ENCODE measurements around the gene ASXL1.
A peak's percentile ranks its signal among the peaks of the same experiment; 100 is the strongest.

Gene ASXL1

DNA sequence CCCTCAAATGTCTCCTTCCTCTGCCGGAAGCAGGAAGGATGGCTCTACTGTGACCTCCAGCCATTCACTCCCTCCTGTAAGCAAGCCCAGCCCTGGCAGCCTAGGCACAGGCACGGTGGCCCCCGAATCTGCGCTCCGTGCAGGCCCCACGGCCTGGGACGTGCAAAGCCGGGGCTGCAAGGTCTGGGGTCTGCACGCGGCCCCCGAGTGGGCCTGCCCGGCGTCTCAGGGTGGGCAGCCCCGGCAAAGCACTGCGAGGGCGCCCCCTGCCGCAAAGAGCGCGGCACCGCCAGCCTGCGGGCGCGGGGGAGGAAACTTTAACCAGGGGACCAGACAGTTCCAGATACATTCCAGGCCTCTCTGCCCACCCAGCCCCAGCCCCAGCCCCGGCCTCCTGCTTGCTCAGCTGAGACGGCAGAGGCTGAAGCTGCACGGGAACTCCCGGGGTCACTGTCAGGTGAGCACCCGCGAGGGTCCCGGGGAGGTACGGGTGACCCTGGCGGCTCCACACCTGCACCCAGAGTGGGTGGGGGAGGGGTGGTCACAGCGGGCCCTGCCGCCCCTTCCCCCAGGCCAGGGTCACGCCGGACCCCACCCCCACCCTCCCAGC lies 98.8 kb downstream of the ASXL1 start:
- DNase-seq (ENCODE audit: low read depth) = peak; percentile 41
- peak; percentile 74 for TF ChIP-seq CTCF (IDR thresholded peaks at IDR 0.05; ENCODE audit: insufficient read depth, low read depth, low read length, missing control alignments)
- H3K4me3 ChIP-seq (ENCODE audit: low read depth, low read length) = peak overlapping the region; percentile 35

DNA sequence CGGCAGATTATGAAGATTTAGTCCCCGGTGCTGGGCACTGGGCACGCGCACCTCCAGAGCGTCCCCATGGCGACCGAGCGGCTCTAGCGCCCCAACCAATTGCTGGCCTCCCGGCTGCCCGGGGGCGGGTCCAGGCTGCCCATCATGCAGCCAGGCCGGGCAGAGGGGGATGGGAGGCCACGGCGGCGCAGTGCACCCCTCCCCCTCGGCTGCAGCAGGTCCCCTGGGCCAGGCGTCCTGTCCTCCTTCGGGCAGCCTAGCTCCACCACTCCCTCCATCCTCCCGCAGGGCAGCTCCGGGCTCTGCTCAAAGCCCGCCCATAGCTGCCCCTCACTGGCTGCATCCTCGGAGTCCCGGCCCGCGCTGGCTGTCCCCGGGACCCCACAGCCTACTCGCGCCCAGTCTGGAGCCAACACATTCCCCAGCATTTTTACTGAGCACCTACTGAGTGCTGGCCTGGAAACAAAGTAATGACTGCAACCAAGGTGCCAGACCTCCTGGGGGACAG lies 99.4 kb downstream of the ASXL1 start:
- peak; percentile 42 for DNase-seq (ENCODE audit: low read depth)
- TF ChIP-seq CTCF (IDR thresholded peaks at IDR 0.05; ENCODE audit: insufficient read depth, low read depth, low read length, missing control alignments) = no peak
- H3K4me3 ChIP-seq (ENCODE audit: low read depth, low read length) = peak overlapping the region; percentile 35

- H3K4me3 ChIP-seq (ENCODE audit: low read depth, low read length) = no peak overlapping the region
- TF ChIP-seq CTCF (IDR thresholded peaks at IDR 0.05; ENCODE audit: insufficient read depth, low read depth, low read length, missing control alignments) = no peak
- no peak for DNase-seq (ENCODE audit: low read depth)
These were observed 100.1 kb downstream of the ASXL1 start for GRCh38 chr20:32458061-32458836.

- no peak for DNase-seq (ENCODE audit: low read depth)
- TF ChIP-seq CTCF (IDR thresholded peaks at IDR 0.05; ENCODE audit: insufficient read depth, low read depth, low read length, missing control alignments) = no peak
- H3K4me3 ChIP-seq (ENCODE audit: low read depth, low read length) = no peak overlapping the region
These were observed 100.7 kb downstream of the ASXL1 start for GRCh38 chr20:32458837-32459220.

DNA sequence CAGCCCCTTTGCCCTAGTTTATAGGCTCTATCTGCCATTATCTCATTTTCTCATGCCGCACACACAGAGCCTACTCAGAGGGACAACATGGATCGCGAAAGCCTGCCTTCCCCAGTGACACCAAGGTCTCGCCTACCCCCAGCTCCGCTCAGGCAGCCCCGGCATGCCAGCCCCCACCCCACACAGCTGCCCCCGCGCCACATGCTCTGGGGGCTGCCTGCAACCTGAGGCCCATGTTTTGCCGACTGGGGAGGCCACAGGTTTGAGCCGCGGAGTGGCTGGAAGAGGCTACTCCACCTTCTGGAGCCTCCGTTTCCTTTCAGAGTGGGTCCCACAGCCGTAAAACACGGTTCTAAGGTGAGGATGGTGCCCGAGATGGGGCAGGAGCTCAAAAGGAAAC lies 102.1 kb downstream of the ASXL1 start:
- no peak for TF ChIP-seq CTCF (IDR thresholded peaks at IDR 0.05; ENCODE audit: insufficient read depth, low read depth, low read length, missing control alignments)
- no peak for DNase-seq (ENCODE audit: low read depth)
- no peak overlapping the region for H3K4me3 ChIP-seq (ENCODE audit: low read depth, low read length)

- no peak for DNase-seq (ENCODE audit: low read depth)
- no peak overlapping the region for H3K4me3 ChIP-seq (ENCODE audit: low read depth, low read length)
- no peak for TF ChIP-seq CTCF (IDR thresholded peaks at IDR 0.05; ENCODE audit: insufficient read depth, low read depth, low read length, missing control alignments)
These were observed 102.7 kb downstream of the ASXL1 start for GRCh38 chr20:32460683-32461320.
